Thyroid gland (tissue), 4 donors: ENCODE measurements around the gene PPP1R15A.
"Not testable (repeated sequence)": the region's sequence is repeated elsewhere in the genome, so short reads cannot be mapped to it uniquely, and the experiment has no call there.

Source experiments
- CTCF ChIP-seq, 6 experiments: fragments of 200-600 bp in 3 of 6; fragments of 450-650 bp in 3 of 6; sonication (generic) in 3 of 6; IDR thresholded peaks; one replicate each; pipeline ENCODE4 v1.5.1; 2016 to 2019; ENCODE audit warnings: antibody characterized with exemption in 6 of 6, mild to moderate bottlenecking in 2 of 6, inconsistent platforms in 1 of 6, moderate library complexity in 1 of 6
- POLR2A ChIP-seq, 2 donors: fragments of 450-650 bp; IDR thresholded peaks; one replicate each; pipeline ENCODE4 v1.6.1; 2017; ENCODE audit warnings: antibody characterized with exemption in 2 of 2, mild to moderate bottlenecking in 2 of 2, moderate library complexity in 1 of 2

- not testable (repeated sequence) for TF ChIP-seq CTCF, POLR2A (IDR thresholded peaks at IDR 0.05)
These were observed 7.5 kb downstream of the PPP1R15A start for GRCh38 chr19:48879696-48880095.
